Right lobe of liver (tissue), 4 donors: ENCODE results near the gene ANKRD16.

ENCODE experiments used
- POLR2A ChIP-seq: fragments of 450-650 bp; IDR thresholded peaks from one replicate; pipeline ENCODE4 v1.6.1; 2017; ENCODE audit warnings: antibody characterized with exemption, mild to moderate bottlenecking
- TF ChIP-seq, protein P1 (sequence below), 4 donors: fragments of 200-600 bp in 3 of 4; fragments of 450-650 bp in 1 of 4; IDR thresholded peaks; one replicate each; pipeline versions ENCODE4 v1.5.1 to v1.8.0; 2016 to 2022; ENCODE audit warnings: antibody characterized with exemption in 4 of 4, mild to moderate bottlenecking in 2 of 4
- donor health status: DM: no; HTN: no; CAD: no.
- donor health status: DM: no; HTN: no; CAD: no.
- donor health status: DM: no; HTN: yes; CAD: no.

DNA sequence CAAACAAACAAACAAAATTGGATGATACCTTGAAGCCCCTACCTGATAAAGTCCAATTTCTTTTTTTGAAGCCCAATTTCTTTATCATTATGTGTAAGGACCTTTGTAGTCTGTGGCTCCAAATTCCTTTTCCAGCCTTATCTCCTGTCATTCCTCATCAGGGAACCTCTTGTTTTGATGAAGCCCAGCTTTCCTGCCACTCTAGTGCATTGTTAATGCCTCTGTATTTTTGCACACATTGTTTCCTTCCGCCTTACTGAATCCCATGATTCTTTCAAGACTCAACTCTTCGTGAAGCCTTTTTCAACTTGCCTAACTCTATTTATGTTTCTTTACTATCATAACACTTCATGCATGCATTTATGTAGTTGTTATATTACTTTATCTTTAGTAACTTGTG is 3.6 kb upstream of the ANKRD16 start:
- TF ChIP-seq POLR2A = no peak
- TF ChIP-seq, protein P1, sequence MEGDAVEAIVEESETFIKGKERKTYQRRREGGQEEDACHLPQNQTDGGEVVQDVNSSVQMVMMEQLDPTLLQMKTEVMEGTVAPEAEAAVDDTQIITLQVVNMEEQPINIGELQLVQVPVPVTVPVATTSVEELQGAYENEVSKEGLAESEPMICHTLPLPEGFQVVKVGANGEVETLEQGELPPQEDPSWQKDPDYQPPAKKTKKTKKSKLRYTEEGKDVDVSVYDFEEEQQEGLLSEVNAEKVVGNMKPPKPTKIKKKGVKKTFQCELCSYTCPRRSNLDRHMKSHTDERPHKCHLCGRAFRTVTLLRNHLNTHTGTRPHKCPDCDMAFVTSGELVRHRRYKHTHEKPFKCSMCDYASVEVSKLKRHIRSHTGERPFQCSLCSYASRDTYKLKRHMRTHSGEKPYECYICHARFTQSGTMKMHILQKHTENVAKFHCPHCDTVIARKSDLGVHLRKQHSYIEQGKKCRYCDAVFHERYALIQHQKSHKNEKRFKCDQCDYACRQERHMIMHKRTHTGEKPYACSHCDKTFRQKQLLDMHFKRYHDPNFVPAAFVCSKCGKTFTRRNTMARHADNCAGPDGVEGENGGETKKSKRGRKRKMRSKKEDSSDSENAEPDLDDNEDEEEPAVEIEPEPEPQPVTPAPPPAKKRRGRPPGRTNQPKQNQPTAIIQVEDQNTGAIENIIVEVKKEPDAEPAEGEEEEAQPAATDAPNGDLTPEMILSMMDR (IDR thresholded peaks at IDR 0.05) = no peak
